ENCODE data around the gene USP13. TPM values are rescaled to one million over a fixed set of nuclear protein-coding genes. Genes with fewer than 3 reads are reported as not detected.

USP13 gene
- total and polyA plus RNA-seq, 2 of the 4 experiments (the other 2 are of a cell fraction): 9.2 to 18.1 TPM

- TF ChIP-seq MAFK (IDR thresholded peaks at IDR 0.05; ENCODE audit: low read depth, low read length): no peak
- no peak for TF ChIP-seq RCOR1 (IDR thresholded peaks at IDR 0.05; ENCODE audit: insufficient replicate concordance, low read length)
- TF ChIP-seq FOS (IDR thresholded peaks at IDR 0.05; ENCODE audit: low read depth, low read length): no peak
- TF ChIP-seq CHD1 (IDR thresholded peaks at IDR 0.05; ENCODE audit: low read depth, low read length): no peak
- no peak for TF ChIP-seq MAZ (IDR thresholded peaks at IDR 0.05; ENCODE audit: borderline replicate concordance, low read depth, low read length)
- no peak for TF ChIP-seq MXI1 (IDR thresholded peaks at IDR 0.05; ENCODE audit: borderline replicate concordance, low read depth, low read length)
- no peak for TF ChIP-seq POLR2A (IDR thresholded peaks at IDR 0.05; ENCODE audit: low read depth, low read length)
- TF ChIP-seq SMC3 (IDR thresholded peaks at IDR 0.05; ENCODE audit: low read depth, low read length): no peak
- no peak for TF ChIP-seq NFE2L2 (IDR thresholded peaks at IDR 0.05; ENCODE audit: low read depth, low read length)
- TF ChIP-seq BHLHE40 (IDR thresholded peaks at IDR 0.05; ENCODE audit: low read depth, low read length): no peak
- Histone ChIP-seq H2AK5ac (ENCODE audit: low read depth, low read length) (no peak overlapping the region), H3K9me3 (ENCODE audit: control insufficient read depth, insufficient read depth, low read length) (no peaks in the 10 kb centered on the region), H4K91ac (ENCODE audit: insufficient read depth, low read depth, low read length) (no peak overlapping the region), H2BK15ac (ENCODE audit: low read depth, low read length) (no peak overlapping the region), H2BK120ac (ENCODE audit: low read depth, low read length) (no peak overlapping the region), H4K5ac (ENCODE audit: low read depth, low read length) (no peak overlapping the region), H3K4ac (ENCODE audit: low read depth, low read length) (no peak overlapping the region), H3K23ac (ENCODE audit: low read depth, low read length) (no peak overlapping the region), H2AFZ (replicated peaks; ENCODE audit: low read length, poor library complexity) (no peak overlapping the region), H4K20me1 (ENCODE audit: insufficient read depth, low read length) (peaks cover 4% of the 10 kb centered on the region; the same call in 1 of the 2 replicates), H2BK20ac (ENCODE audit: low read depth, low read length) (no peak overlapping the region), H3K9ac (ENCODE audit: low read depth, low read length) (no peak overlapping the region), H3K4me1 (ENCODE audit: control insufficient read depth, insufficient read depth, low read length) (no peaks in the 10 kb centered on the region), H3K27me3 (ENCODE audit: control insufficient read depth, insufficient read depth, low read length) (no peaks in the 10 kb centered on the region), H3K36me3 (ENCODE audit: control insufficient read depth, insufficient read depth, low read length) (peaks cover 4% of the 10 kb centered on the region; the same call in 1 of the 2 replicates), H3K4me2 (ENCODE audit: low read depth, low read length) (no peak overlapping the region), H4K8ac (ENCODE audit: low read depth in 2 of 2, low read length in 2 of 2) (no peak overlapping the region), H2AK9ac (replicated peaks; ENCODE audit: low read depth, low read length, poor library complexity) (no peak overlapping the region), H3K14ac (replicated peaks; ENCODE audit: low read depth, low read length) (no peak overlapping the region), H3K18ac (ENCODE audit: low read depth, low read length) (no peak overlapping the region), H3K27ac (ENCODE audit: insufficient read depth, low read length) (no peak overlapping the region), H3K79me1 (ENCODE audit: low read depth in 1 of 2, low read length in 2 of 2) (peaks cover 21 to 45% of the 10 kb centered on the region in 2 experiments), H3K9me1 (ENCODE audit: insufficient read depth, low read length) (peaks cover 9% of the 10 kb centered on the region; the same call in 1 of the 2 replicates), H3K56ac (ENCODE audit: extremely low read depth, insufficient read depth, low read length) (no peak overlapping the region), H2BK5ac (ENCODE audit: low read depth, low read length, poor library complexity, severe bottlenecking) (no peak overlapping the region), H3K4me3 (ENCODE audit: insufficient read depth, low read depth, low read length) (no peak overlapping the region)
- DNase-seq: no peak
- dilution Hi-C loops (cut with HindIII; ENCODE audit: low sequenced_read_pairs, unreplicated experiment) (no loop called here), in situ Hi-C loops (cut with MboI; ENCODE audit: low sequenced_read_pairs) (no loop called here), intact Hi-C loops (cut with micrococcal nuclease) (no loop called here)
- CTCF ChIA-PET: no interaction called here
- no CpG with 5 or more reads among the region's 6 CpGs for WGBS, 2 experiments (ENCODE audit: extremely low coverage in 2 of 2, insufficient read length in 1 of 2)
- ATAC-seq (ENCODE audit: low read depth): no peak
- POLR2A ChIA-PET (ENCODE audit: unreplicated experiment): no interaction called here
- no TSS peak for BruUV-seq (replicated peaks)
Measured at GRCh38 chr3:179694731-179695130, 41.9 kb downstream of the USP13 start.
